Trophoblast cell (in vitro differentiated cells and primary cell): Measurements from ENCODE around the gene MRPL32.

Experiments used
- DNase-seq, 2 donors: peaks; one replicate each; pipeline ENCODE4 v3.0.0-alpha.2; 2016
- H2AFZ ChIP-seq: 2 replicates; pipeline ENCODE4 v1.6.1; 2013; ENCODE audit warnings: low read length, moderate library complexity, mild to moderate bottlenecking; ENCODE audit not compliant: insufficient read depth, poor library complexity
- H2AK5ac ChIP-seq: 2 replicates; pipeline ENCODE4 v1.6.1; 2013; ENCODE audit warnings: mild to moderate bottlenecking, low read length
- H2BK120ac ChIP-seq: 2 replicates; pipeline ENCODE4 v1.6.1; 2013; ENCODE audit warnings: low read length, mild to moderate bottlenecking, moderate library complexity; ENCODE audit not compliant: insufficient read depth, poor library complexity
- H2BK12ac ChIP-seq: 2 replicates; pipeline ENCODE4 v1.6.1; 2013; ENCODE audit warnings: mild to moderate bottlenecking, low read length, moderate library complexity
- H2BK5ac ChIP-seq: 2 replicates; pipeline ENCODE4 v1.6.1; 2013; ENCODE audit warnings: low read length, low read depth, moderate library complexity, mild to moderate bottlenecking; ENCODE audit not compliant: poor library complexity
- H3K14ac ChIP-seq: 2 replicates; pipeline ENCODE4 v1.6.1; 2013; ENCODE audit warnings: mild to moderate bottlenecking, low read length
- H3K18ac ChIP-seq: 2 replicates; pipeline ENCODE4 v1.6.1; 2013; ENCODE audit warnings: mild to moderate bottlenecking, low read length
- H3K23ac ChIP-seq: 2 replicates; pipeline ENCODE4 v1.6.1; 2013; ENCODE audit warnings: low read length
- H3K27ac ChIP-seq: 2 replicates; pipeline ENCODE4 v1.5.1; 2013; ENCODE audit warnings: low read depth, mild to moderate bottlenecking, inconsistent platforms, low read length, moderate library complexity
- H3K27me3 ChIP-seq: 2 replicates; pipeline ENCODE4 v1.6.1; 2013; ENCODE audit warnings: inconsistent platforms, mild to moderate bottlenecking, low read length, moderate library complexity; ENCODE audit not compliant: insufficient read depth
- H3K36me3 ChIP-seq, 2 experiments: 1 replicate in 1 of 2; 2 replicates in 1 of 2; pipeline ENCODE4 v1.6.1; 2013; ENCODE audit warnings: low read length in 2 of 2, mild to moderate bottlenecking in 2 of 2, moderate library complexity in 1 of 2; ENCODE audit not compliant: insufficient read depth in 2 of 2, control insufficient read depth in 1 of 2
- H3K4ac ChIP-seq: 2 replicates; pipeline ENCODE4 v1.6.1; 2013; ENCODE audit warnings: low read depth, mild to moderate bottlenecking, low read length, moderate library complexity
- H3K4me1 ChIP-seq, 2 experiments: 1 replicate in 1 of 2; 2 replicates in 1 of 2; pipeline ENCODE4 v1.6.1; 2013; ENCODE audit warnings: low read length in 2 of 2, mild to moderate bottlenecking in 2 of 2, moderate library complexity in 1 of 2; ENCODE audit not compliant: insufficient read depth in 2 of 2, control insufficient read depth in 1 of 2
- H3K4me2 ChIP-seq: 2 replicates; pipeline ENCODE4 v1.6.1; 2013; ENCODE audit warnings: inconsistent platforms, mild to moderate bottlenecking, low read length, moderate library complexity
- H3K4me3 ChIP-seq: 2 replicates; pipeline ENCODE4 v1.5.1; 2013; ENCODE audit warnings: mild to moderate bottlenecking, low read depth, low read length, inconsistent platforms
- H3K79me1 ChIP-seq: one replicate; pipeline ENCODE4 v1.6.1; 2013; ENCODE audit warnings: low read length
- H3K79me2 ChIP-seq: 2 replicates; pipeline ENCODE4 v1.6.1; 2013; ENCODE audit warnings: low read length, mild to moderate bottlenecking; ENCODE audit not compliant: control insufficient read depth, insufficient read depth, poor library complexity
- H3K9ac ChIP-seq: 2 replicates; pipeline ENCODE4 v1.6.1; 2013; ENCODE audit warnings: mild to moderate bottlenecking, low read length
- H3K9me3 ChIP-seq: 2 replicates; pipeline ENCODE4 v1.6.1; 2013; ENCODE audit warnings: low read depth, mild to moderate bottlenecking, control low read depth, inconsistent platforms, low read length; ENCODE audit not compliant: insufficient read depth
- H4K12ac ChIP-seq: 2 replicates; pipeline ENCODE4 v1.6.1; 2013; ENCODE audit warnings: low read depth, mild to moderate bottlenecking, low read length, moderate library complexity
- H4K8ac ChIP-seq: 2 replicates; pipeline ENCODE4 v1.6.1; 2013; ENCODE audit warnings: low read depth, mild to moderate bottlenecking, low read length, moderate library complexity
- H4K91ac ChIP-seq: one replicate; pipeline ENCODE4 v1.6.1; 2013; ENCODE audit warnings: low read depth, mild to moderate bottlenecking, low read length, moderate library complexity
- WGBS: extraction: QIAGEN DNeasy Blood & Tissue Kit; methylation state at CpG from one replicate; pipeline ENCODE4 v1.1.7; 2013; ENCODE audit warnings: missing lambda C conversion rate; ENCODE audit not compliant: insufficient read length, insufficient coverage; ENCODE audit errors: extremely low coverage; 5-methylcytosine and 5-hydroxymethylcytosine counted together

MRPL32 gene

GRCh38 chr7:42922017-42922753 is 10.0 kb upstream of the MRPL32 start:
- Histone ChIP-seq H3K4me2 (no peak overlapping the region), H4K12ac (no peak overlapping the region), H3K9ac (no peak overlapping the region), H3K4ac (no peak overlapping the region), H2AK5ac (no peak overlapping the region), H2BK5ac (no peak overlapping the region), H3K79me2 (no peaks in the 10 kb centered on the region), H3K79me1 (no peaks in the 10 kb centered on the region), H3K27me3 (no peaks in the 10 kb centered on the region), H4K8ac (no peak overlapping the region), H3K9me3 (no peaks in the 10 kb centered on the region), H2AFZ (no peak overlapping the region), H2BK120ac (no peak overlapping the region), H4K91ac (no peak overlapping the region), H2BK12ac (no peak overlapping the region), H3K23ac (no peak overlapping the region), H3K36me3 (peaks cover 11 to 18% of the 10 kb centered on the region in 2 experiments), H3K18ac (no peak overlapping the region), H3K4me1 (no peaks in the 10 kb centered on the region), H3K4me3 (no peak overlapping the region), H3K27ac (no peak overlapping the region), H3K14ac (no peak overlapping the region)
- no CpG with 5 or more reads among the region's 3 CpGs for WGBS
- no peak for DNase-seq

- Histone ChIP-seq H3K79me1 (no peaks in the 10 kb centered on the region), H3K4ac (no peak overlapping the region), H2BK12ac (no peak overlapping the region), H3K27me3 (no peaks in the 10 kb centered on the region), H3K18ac (no peak overlapping the region), H3K23ac (no peak overlapping the region), H4K8ac (no peak overlapping the region), H2BK5ac (no peak overlapping the region), H3K9ac (no peak overlapping the region), H3K79me2 (no peaks in the 10 kb centered on the region), H3K4me1 (no peaks in the 10 kb centered on the region), H4K12ac (no peak overlapping the region), H2AK5ac (no peak overlapping the region), H3K14ac (no peak overlapping the region), H3K27ac (no peak overlapping the region), H3K9me3 (no peaks in the 10 kb centered on the region), H3K4me3 (no peak overlapping the region), H3K4me2 (no peak overlapping the region), H4K91ac (no peak overlapping the region), H2AFZ (no peak overlapping the region), H3K36me3 (peaks cover 4 to 13% of the 10 kb centered on the region in 2 experiments), H2BK120ac (no peak overlapping the region)
- WGBS, result no CpG with 5 or more reads among the region's 5 CpGs
- DNase-seq, result no peak
Observed at GRCh38 chr7:42924223-42924838, 7.8 kb upstream of the MRPL32 start.

GRCh38 chr7:42925630-42926029 is 6.5 kb upstream of the MRPL32 start:
- H3K27ac ChIP-seq, result no peak overlapping the region
- H2BK120ac ChIP-seq, result no peak overlapping the region
- no peaks in the 10 kb centered on the region for H3K9me3 ChIP-seq
- no peak overlapping the region for H3K18ac ChIP-seq
- no peak overlapping the region for H4K8ac ChIP-seq
- no peak for DNase-seq
- H3K4me2 ChIP-seq, result no peak overlapping the region
- H3K9ac ChIP-seq, result no peak overlapping the region
- no peak overlapping the region for H3K4ac ChIP-seq
- no peaks in the 10 kb centered on the region for H3K27me3 ChIP-seq
- H2BK12ac ChIP-seq, result no peak overlapping the region
- no peaks in the 10 kb centered on the region for H3K79me1 ChIP-seq
- no peak overlapping the region for H4K12ac ChIP-seq
- no peak overlapping the region for H2BK5ac ChIP-seq
- peaks cover 4 to 9% of the 10 kb centered on the region in 2 experiments for H3K36me3 ChIP-seq
- no peak overlapping the region for H3K14ac ChIP-seq
- H3K4me3 ChIP-seq, result no peak overlapping the region
- no peak overlapping the region for H2AFZ ChIP-seq
- no CpG with 5 or more reads among the region's 1 CpG for WGBS
- H3K4me1 ChIP-seq, result no peaks in the 10 kb centered on the region
- no peak overlapping the region for H3K23ac ChIP-seq
- H4K91ac ChIP-seq, result no peak overlapping the region
- no peak overlapping the region for H2AK5ac ChIP-seq
- H3K79me2 ChIP-seq, result peaks cover 6% of the 10 kb centered on the region

GRCh38 chr7:42926204-42926603 is 6.0 kb upstream of the MRPL32 start:
- H3K27me3 ChIP-seq, result no peaks in the 10 kb centered on the region
- no peak overlapping the region for H3K4me3 ChIP-seq
- no peak overlapping the region for H3K23ac ChIP-seq
- no CpG with 5 or more reads among the region's 5 CpGs for WGBS
- no peak for DNase-seq
- peaks cover 4 to 9% of the 10 kb centered on the region in 2 experiments for H3K36me3 ChIP-seq
- H3K9ac ChIP-seq, result no peak overlapping the region
- H3K14ac ChIP-seq, result no peak overlapping the region
- H3K9me3 ChIP-seq, result no peaks in the 10 kb centered on the region
- no peak overlapping the region for H4K8ac ChIP-seq
- no peak overlapping the region for H3K4me2 ChIP-seq
- H2BK120ac ChIP-seq, result no peak overlapping the region
- H4K91ac ChIP-seq, result no peak overlapping the region
- H2BK12ac ChIP-seq, result no peak overlapping the region
- no peaks in the 10 kb centered on the region for H3K79me1 ChIP-seq
- no peaks in the 10 kb centered on the region for H3K4me1 ChIP-seq
- no peak overlapping the region for H3K27ac ChIP-seq
- H3K4ac ChIP-seq, result no peak overlapping the region
- no peak overlapping the region for H2AK5ac ChIP-seq
- no peak overlapping the region for H4K12ac ChIP-seq
- no peak overlapping the region for H3K18ac ChIP-seq
- H2BK5ac ChIP-seq, result no peak overlapping the region
- peaks cover 6% of the 10 kb centered on the region for H3K79me2 ChIP-seq
- no peak overlapping the region for H2AFZ ChIP-seq
